ENCODE results near the gene HSPB6. TPM values are rescaled to one million over a fixed set of nuclear protein-coding genes. Genes with fewer than 3 reads are reported as not detected.
"Not testable (repeated sequence)": the region's sequence is repeated elsewhere in the genome, so short reads cannot be mapped to it uniquely, and the experiment has no call there.

HSPB6 gene, protein sequence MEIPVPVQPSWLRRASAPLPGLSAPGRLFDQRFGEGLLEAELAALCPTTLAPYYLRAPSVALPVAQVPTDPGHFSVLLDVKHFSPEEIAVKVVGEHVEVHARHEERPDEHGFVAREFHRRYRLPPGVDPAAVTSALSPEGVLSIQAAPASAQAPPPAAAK
- 1 to 10 TPM in 2 of 8 experiments, under 1 TPM in 6; 0.14 to 1.8 (median 0.68) TPM for total RNA-seq

DNA sequence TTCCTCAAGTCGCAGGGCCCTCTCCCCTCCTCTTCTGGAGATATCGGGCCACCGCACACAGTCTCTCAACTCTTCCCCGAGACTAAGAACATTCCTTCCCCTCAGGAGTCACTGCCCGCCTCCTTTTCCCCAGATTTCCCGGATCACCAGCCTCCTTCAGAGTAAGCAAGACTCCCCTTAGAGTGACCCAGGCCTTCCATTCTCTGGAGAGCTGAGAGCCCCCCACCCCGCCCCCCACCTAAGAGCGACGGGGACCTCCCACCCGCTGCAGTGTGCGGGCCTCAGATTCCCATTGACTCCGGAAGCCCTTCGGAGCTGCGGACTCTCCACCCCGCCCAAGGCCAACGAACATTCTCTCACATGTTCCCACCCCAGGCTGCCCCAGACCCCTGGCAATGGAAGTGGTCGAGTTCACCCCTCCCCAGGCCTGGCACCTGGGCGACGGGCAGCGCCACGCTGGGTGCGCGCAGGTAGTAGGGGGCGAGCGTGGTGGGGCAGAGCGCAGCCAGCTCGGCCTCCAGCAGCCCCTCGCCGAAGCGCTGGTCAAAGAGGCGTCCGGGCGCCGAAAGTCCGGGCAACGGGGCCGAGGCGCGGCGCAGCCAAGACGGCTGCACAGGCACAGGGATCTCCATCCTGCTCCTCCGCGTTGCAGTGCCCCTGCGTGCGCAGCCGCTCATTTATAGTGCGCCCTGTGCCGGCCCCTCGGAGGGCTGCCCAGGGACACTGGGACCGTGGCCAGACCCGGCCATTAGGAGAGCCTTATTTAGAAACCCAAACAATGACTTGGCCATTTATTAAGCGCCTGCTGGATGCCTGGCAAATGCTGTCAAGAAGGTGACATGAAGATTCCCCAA lies at the start of gene HSPB6:
HSPB6 (minus strand) TSS at position 653 of the 854 bp plus-strand sequence; CDS start at position 632, 21 bp downstream.
- H3K4me3 ChIP-seq: peak within 1 kb of the TSS; percentile 34 to 91 (median 77)
- ATAC-seq (replicated peaks in 6 of 8): peak in 1 of 8 experiments; percentile 2
- peak within 1 kb of the TSS; percentile 83 to 89 for H3K27ac ChIP-seq
- WGBS, 10 experiments: 0 to 95% (median 50%) methylated on average over 1 to 16 of the region's 52 CpGs; no CpG with 5 or more reads in 7 of the 10 experiments
- peaks cover 13 to 19% of the 10 kb centered on the region in 2 donors for H3K4me1 ChIP-seq (replicated peaks in 1 of 2)
- in situ Hi-C loops (cut with MboI; ENCODE audit: low pct_unique_long_range_greater_than_20kb in 2 of 9, low sequenced_read_pairs in 9 of 9, unreplicated experiment in 9 of 9): no loop called here

DNA sequence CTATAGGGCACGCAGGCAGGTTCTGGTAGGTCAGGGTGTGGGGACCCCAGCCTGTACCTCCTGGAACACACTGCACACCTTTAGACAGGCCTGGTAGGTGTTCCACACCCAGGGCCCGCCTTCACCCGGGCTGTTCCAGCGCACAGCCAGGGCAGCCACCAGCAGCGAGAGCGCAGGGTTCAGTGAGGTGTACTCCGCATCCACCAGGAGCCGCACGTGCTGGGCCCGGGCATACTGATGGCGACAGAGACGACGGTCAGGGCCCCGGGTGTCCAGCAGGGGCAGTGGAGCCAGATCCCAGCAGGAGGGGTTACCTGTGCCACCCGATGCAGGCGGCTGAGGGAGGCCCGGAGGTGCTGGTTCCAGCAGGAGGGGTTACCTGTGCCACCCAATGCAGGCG lies 49.8 kb upstream of the HSPB6 start:
- H3K4me3 ChIP-seq: no peak overlapping the region
- in situ Hi-C loops (cut with MboI; ENCODE audit: low pct_unique_long_range_greater_than_20kb in 2 of 9, low sequenced_read_pairs in 9 of 9, unreplicated experiment in 9 of 9): no loop called here
- ATAC-seq (replicated peaks in 6 of 8): no peak
- H3K4me1 ChIP-seq (replicated peaks in 1 of 2): no peaks in the 10 kb centered on the region
- no peak overlapping the region for H3K27ac ChIP-seq
- 80 to 82% (median 80%) methylated on average over 1 to 2 of the region's 18 CpGs; no CpG with 5 or more reads in 7 of the 10 experiments for WGBS, 10 experiments

DNA sequence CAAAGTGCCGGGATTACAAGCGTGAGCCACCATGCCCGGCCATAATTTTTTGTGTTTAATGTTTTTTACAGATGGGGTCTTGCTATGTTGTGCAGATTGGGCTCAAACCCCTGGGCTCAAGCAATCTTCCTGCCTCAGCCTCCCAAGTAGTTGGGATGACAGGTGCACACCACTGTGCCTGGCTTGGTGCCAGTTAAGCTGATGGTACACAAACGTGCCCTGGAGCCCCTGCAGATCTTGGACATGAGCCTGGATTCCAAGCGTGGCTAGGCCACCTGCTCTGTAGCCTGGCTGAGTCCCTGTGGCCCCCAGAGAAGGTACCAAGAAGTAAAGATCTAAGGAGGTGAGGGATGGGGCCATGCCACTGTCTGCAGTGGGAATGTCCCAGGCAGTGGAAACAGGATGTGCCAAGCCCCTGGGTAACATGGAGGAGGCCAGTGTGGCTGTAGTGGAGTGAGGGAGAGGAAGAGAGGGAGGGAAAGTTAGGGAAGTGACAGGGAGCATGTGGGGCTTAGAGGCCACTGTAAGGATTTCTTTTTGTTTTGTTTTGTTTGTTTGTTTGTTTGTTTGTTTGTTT lies 48.8 kb upstream of the HSPB6 start:
- in situ Hi-C loops (cut with MboI; ENCODE audit: low pct_unique_long_range_greater_than_20kb in 2 of 9, low sequenced_read_pairs in 9 of 9, unreplicated experiment in 9 of 9): no loop called here
- WGBS, 10 experiments: 35 to 82% (median 58%) methylated on average over 1 to 5 of the region's 5 CpGs; no CpG with 5 or more reads in 2 of the 10 experiments
- no peak for ATAC-seq (replicated peaks in 6 of 8)

DNA sequence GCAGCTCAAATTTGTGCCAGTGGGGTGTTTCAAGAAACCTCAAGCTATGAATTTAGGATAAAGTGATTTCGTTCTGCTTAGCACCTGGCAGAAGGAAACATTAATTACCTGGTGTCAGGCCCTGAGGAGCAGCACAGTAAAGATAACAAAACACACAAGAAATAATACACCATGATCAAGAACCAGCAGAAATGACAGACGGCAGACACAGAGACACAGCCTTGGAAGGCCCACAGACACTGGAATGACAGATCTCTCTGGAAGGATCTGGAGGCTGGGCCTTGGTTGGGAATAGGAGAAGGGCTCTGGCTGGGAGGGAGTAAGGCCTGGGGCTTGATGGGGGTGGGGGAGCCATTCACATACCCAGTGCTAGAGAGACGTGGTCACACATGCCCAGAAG lies 45.0 kb upstream of the HSPB6 start:
- no peak for ATAC-seq (replicated peaks in 6 of 8)
- Histone ChIP-seq H3K4me1 (replicated peaks in 1 of 2) (peaks cover 0 to 6% of the 10 kb centered on the region in 2 donors), H3K27ac (no peak overlapping the region), H3K4me3 (no peak overlapping the region)
- in situ Hi-C loops (cut with MboI; ENCODE audit: low pct_unique_long_range_greater_than_20kb in 2 of 9, low sequenced_read_pairs in 9 of 9, unreplicated experiment in 9 of 9): no loop called here
- WGBS, 10 experiments: 0 to 60% (median 27%) methylated on average over 1 to 2 of the region's 3 CpGs; no CpG with 5 or more reads in 2 of the 10 experiments

More for the DNA sequence above, 48.8 kb upstream of the HSPB6 start:
- no peaks in the 10 kb centered on the region for H3K4me1 ChIP-seq (replicated peaks in 1 of 2)
- no peak overlapping the region for H3K4me3 ChIP-seq
- H3K27ac ChIP-seq: no peak overlapping the region

DNA sequence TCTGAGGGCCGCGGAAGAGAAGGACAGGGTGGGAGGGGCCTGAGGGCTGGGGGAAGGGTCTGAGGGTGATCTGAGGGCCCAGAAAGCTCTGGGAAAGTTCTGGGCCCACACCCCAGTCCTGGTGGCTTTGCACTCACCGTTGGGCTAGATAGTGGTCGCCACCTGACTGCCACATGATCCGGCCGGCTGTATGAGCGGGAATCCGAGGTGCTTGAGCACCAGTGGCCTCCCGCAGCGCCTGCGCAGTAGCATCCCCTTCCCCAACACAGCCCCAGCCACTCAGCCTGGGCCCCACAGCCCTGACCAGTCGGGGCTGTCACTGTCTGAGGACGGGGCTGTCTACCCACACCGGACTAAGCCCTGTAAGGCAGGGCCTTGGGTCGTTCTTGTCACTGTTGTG lies 40.8 kb upstream of the HSPB6 start:
- in situ Hi-C loops (cut with MboI; ENCODE audit: low pct_unique_long_range_greater_than_20kb in 2 of 9, low sequenced_read_pairs in 9 of 9, unreplicated experiment in 9 of 9): no loop called here
- Histone ChIP-seq H3K27ac (no peak overlapping the region), H3K4me1 (replicated peaks in 1 of 2) (peaks cover 0 to 6% of the 10 kb centered on the region in 2 donors), H3K4me3 (peak overlapping the region in 1 of 5 donors; percentile 18)
- 6 to 20% methylated on average over 2 to 3 of the region's 15 CpGs; no CpG with 5 or more reads in 8 of the 10 experiments for WGBS, 10 experiments
- peak in 7 of 8 experiments; percentile 49 to 97 (median 90) for ATAC-seq (replicated peaks in 6 of 8)

DNA sequence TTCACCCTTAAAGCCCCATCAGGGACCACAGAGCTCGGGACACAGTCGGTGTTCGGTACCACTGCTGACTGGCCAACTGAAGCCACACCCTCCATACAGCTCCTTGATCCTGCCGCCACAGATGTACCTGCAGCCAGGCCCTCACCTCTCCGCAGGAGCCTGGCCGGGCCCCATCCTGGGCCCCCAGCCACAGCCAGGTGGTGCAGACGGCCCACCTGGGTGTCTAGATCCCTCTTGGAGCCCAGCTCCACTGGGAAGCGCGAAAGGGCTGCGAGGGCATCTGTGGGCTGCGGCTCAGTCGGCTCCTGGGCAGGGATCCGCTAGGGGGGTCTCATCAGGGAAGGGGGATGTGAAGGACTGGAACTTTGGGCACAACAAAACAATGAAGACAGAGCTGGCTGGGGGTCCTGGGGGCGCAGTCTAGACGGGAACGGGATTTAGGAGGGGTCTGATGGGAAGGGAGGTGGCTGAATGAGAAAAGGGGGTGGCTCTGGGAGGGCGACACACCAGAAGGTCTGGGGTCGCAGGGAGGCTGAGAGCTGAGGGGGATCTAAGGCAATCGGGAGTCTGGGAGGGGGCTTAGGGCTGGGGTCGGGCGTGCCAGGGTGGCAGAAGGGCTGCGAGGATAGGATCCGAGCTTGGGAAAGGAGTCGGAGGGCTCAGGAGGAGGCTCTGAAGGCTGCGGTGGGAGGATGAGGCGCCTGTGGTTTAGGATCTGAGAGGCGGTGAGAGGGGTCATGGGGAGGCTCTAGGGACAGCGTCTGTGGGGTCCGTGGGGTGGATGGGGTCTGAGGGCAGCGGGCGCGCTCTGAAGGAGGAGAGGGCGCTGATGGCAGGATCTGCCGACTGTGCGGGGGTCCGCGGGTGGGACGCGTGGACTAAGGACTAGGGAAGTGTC lies 40.1 kb upstream of the HSPB6 start:
- Histone ChIP-seq H3K4me3 (peak overlapping the region in 1 of 5 donors; percentile 18), H3K27ac (no peak overlapping the region), H3K4me1 (replicated peaks in 1 of 2) (peaks cover 0 to 6% of the 10 kb centered on the region in 2 donors)
- peak in 2 of 8 experiments; percentile 8 to 29 for ATAC-seq (replicated peaks in 6 of 8)
- in situ Hi-C loops (cut with MboI; ENCODE audit: low pct_unique_long_range_greater_than_20kb in 2 of 9, low sequenced_read_pairs in 9 of 9, unreplicated experiment in 9 of 9): no loop called here
- 10 to 83% (median 36%) methylated on average over 1 to 11 of the region's 39 CpGs; no CpG with 5 or more reads in 6 of the 10 experiments for WGBS, 10 experiments

DNA sequence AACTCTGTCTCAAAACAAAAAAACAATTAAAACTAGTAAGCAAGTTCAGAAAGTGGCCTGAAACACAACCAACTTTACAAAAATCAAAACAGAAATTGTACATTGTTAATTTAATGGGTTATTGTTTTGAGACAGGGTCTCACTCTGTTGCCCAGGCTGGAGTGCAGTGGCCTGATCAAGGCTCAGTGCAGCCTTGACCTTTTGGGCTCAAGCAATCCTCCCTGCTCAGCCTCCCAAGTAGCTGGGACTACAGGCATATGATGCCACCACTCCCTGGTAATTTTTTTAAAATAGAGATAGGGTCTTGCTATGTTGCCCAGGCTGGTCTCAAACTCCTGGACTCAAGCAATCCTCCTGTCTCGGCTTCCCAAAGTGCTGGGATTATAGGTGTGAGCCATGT lies 38.7 kb upstream of the HSPB6 start:
- H3K4me1 ChIP-seq (replicated peaks in 1 of 2); H3K4me3 ChIP-seq; ATAC-seq (replicated peaks in 6 of 8); in situ Hi-C loops (cut with MboI; ENCODE audit: low pct_unique_long_range_greater_than_20kb in 2 of 9, low sequenced_read_pairs in 9 of 9, unreplicated experiment in 9 of 9); H3K27ac ChIP-seq: not testable (repeated sequence)
- 50 to 57% (median 57%) methylated on average over 1 of the region's 1 CpG; no CpG with 5 or more reads in 7 of the 10 experiments for WGBS, 10 experiments

DNA sequence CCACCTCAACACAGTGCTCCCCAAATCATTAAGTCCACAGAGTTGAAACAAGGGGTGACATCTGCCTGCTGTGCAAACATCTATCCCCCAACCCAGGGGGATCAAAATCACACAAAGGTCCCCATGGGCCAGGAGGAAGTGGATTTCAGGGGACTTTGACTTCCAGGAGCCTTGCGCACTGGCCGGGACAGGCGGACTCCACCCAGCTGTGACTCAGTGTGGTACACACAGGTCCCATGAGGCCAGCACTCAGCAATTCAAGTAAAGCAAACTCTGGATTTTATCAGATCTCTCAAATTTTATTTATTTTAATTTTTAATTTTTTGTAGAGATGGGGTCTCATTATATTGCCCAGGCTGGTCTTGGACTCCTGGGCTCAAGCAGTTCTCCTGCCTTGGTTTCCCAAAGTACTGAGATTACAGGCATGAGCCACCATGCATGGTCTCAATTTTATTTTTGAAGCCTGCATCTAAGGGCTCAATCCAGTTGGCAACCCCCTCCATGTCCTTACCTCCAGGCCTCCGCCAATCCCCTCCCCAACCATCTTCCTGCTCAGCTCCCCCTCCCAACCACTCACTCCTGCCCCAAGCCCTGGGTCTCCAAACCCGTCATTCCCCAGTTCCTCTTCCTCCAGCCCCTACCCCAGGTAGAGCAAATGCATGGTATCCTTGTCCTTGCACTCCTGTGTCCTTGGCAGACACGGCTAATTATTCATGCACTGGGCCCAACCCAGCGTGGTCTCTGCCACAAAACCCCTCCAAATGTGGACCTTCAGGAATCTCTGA lies 36.7 kb upstream of the HSPB6 start:
- H3K4me1 ChIP-seq (replicated peaks in 1 of 2): peaks cover 0 to 6% of the 10 kb centered on the region in 2 donors
- ATAC-seq (replicated peaks in 6 of 8): peak in 2 of 8 experiments; percentile 91 to 95
- no peak overlapping the region for H3K4me3 ChIP-seq
- H3K27ac ChIP-seq: no peak overlapping the region
- in situ Hi-C loops (cut with MboI; ENCODE audit: low pct_unique_long_range_greater_than_20kb in 2 of 9, low sequenced_read_pairs in 9 of 9, unreplicated experiment in 9 of 9): no loop called here
- 0 to 91% (median 78%) methylated on average over 1 to 4 of the region's 7 CpGs; no CpG with 5 or more reads in 6 of the 10 experiments for WGBS, 10 experiments

DNA sequence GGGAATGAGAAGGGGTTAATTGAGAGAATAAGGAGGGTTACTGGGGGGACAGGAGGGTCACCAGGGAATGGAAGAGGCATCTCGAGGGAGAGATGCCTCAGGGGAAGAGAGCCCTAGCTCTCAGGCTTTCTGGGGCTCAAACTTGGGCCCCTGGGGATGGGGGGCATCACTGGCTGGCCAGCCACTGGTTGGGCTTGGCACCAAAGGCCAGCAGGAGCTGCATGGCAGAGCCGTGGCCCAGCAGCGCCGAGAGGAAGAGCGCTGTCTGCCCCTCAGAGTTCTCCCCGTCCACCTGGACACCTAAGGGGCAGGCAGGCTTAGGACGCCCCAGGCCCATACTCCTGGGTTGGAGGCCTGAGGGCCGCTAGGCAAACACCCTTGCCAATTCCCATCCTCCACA lies 36.1 kb upstream of the HSPB6 start:
- in situ Hi-C loops (cut with MboI; ENCODE audit: low pct_unique_long_range_greater_than_20kb in 2 of 9, low sequenced_read_pairs in 9 of 9, unreplicated experiment in 9 of 9): no loop called here
- 70 to 80% methylated on average over 1 to 2 of the region's 8 CpGs; no CpG with 5 or more reads in 8 of the 10 experiments for whole genome bisulfite sequencing, 10 experiments
- no peak overlapping the region for H3K4me3 ChIP-seq
- H3K4me1 ChIP-seq (replicated peaks in 1 of 2): peaks cover 0 to 3% of the 10 kb centered on the region in 2 donors
- no peak overlapping the region for H3K27ac ChIP-seq
- no peak for ATAC-seq (replicated peaks in 6 of 8)

DNA sequence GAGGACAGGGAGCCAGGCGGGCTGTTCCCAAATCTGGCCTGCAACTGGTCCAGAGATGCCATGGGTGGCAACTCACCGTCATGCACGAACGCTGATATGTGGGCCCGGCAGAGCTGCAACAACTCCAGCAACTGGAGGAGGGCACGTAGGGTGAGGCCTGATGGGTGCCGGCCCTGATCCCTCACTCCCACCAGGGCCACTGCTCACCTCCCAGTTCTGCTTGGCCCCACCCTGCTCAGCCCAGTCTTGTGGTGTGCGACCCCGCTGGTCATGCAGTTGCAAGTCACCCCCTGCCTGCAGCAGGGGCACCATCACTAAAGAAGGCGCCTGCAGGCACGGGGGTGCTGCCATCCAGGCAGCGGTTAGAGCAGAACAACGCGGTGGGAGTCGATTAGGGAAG lies 35.5 kb upstream of the HSPB6 start:
- H3K4me1 ChIP-seq (replicated peaks in 1 of 2): no peaks in the 10 kb centered on the region
- no peak overlapping the region for H3K4me3 ChIP-seq
- WGBS, 10 experiments: 77 to 90% (median 80%) methylated on average over 1 to 5 of the region's 15 CpGs; no CpG with 5 or more reads in 7 of the 10 experiments
- no peak overlapping the region for H3K27ac ChIP-seq
- in situ Hi-C loops (cut with MboI; ENCODE audit: low pct_unique_long_range_greater_than_20kb in 2 of 9, low sequenced_read_pairs in 9 of 9, unreplicated experiment in 9 of 9): no loop called here
- ATAC-seq (replicated peaks in 6 of 8): no peak

DNA sequence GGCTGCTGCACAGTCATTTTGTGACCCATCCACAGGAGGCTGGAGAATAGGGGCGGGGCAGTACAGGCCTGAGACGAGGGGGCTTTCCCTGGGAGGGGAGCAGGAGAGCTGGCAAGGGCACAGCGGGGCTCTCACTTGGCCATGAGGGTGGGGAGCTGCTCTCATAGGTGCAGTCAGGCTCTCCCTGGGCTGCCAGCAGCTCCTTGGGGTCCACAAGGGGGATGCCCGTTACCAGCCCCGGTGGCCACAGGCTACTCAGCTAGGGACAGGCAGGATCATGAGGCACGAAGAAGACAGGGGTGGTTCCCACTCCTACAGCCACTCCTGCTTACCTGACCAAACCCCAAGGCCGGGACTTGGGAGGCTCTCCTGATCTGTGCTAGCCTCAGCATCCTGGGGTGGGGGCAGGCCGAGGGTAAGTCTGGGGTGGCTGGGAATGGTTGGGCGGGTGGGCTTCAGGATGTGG lies 35.0 kb upstream of the HSPB6 start:
- no peak overlapping the region for H3K4me3 ChIP-seq
- peak in 1 of 8 experiments; percentile 11 for ATAC-seq (replicated peaks in 6 of 8)
- in situ Hi-C loops (cut with MboI; ENCODE audit: low pct_unique_long_range_greater_than_20kb in 2 of 9, low sequenced_read_pairs in 9 of 9, unreplicated experiment in 9 of 9): no loop called here
- WGBS, 10 experiments: no CpG with 5 or more reads among the region's 9 CpGs
- H3K27ac ChIP-seq: no peak overlapping the region
- H3K4me1 ChIP-seq (replicated peaks in 1 of 2): no peaks in the 10 kb centered on the region
